GM23338 (cell line): ENCODE measurements around the gene EID2. TPM values are rescaled to one million over a fixed set of nuclear protein-coding genes. Genes with fewer than 3 reads are reported as not detected.

ENCODE experiments used
- ATAC-seq: fragments of 200-7000 bp; cut with Tn5 transposase; 3 replicates; pipeline ENCODE4 v1.9.1; 2020
- DNase-seq: peaks from one replicate; pipeline ENCODE4 v3.0.0-alpha.2; 2015; ENCODE audit warnings: low spot score
- H2AFZ ChIP-seq: fragments of 200-600 bp; sonication (generic); 2 replicates; pipeline ENCODE4 v1.8.0; 2016; ENCODE audit warnings: antibody characterized with exemption, mild to moderate bottlenecking, moderate library complexity
- H3F3A ChIP-seq: fragments of 200-600 bp; sonication (generic); replicated peaks from 2 replicates; pipeline ENCODE4 v1.8.0; 2017; ENCODE audit warnings: antibody characterized with exemption, mixed run types, low read depth
- H3K27ac ChIP-seq: fragments of 200-600 bp; sonication (generic); 2 replicates; pipeline ENCODE4 v1.6.1; 2016; ENCODE audit warnings: low read depth
- H3K27me3 ChIP-seq: fragments of 200-600 bp; sonication (generic); 2 replicates; pipeline ENCODE4 v1.8.0; 2016; ENCODE audit warnings: mild to moderate bottlenecking, mixed run types, moderate library complexity; ENCODE audit not compliant: insufficient read depth
- H3K36me3 ChIP-seq: fragments of 200-600 bp; sonication (generic); 2 replicates; pipeline ENCODE4 v1.8.0; 2016; ENCODE audit warnings: mild to moderate bottlenecking; ENCODE audit not compliant: insufficient read depth
- H3K4me1 ChIP-seq: fragments of 200-600 bp; sonication (generic); 2 replicates; pipeline ENCODE4 v1.8.0; 2016; ENCODE audit warnings: mild to moderate bottlenecking, moderate library complexity; ENCODE audit not compliant: insufficient read depth
- H3K4me2 ChIP-seq: fragments of 200-600 bp; sonication (generic); 2 replicates; pipeline ENCODE4 v1.7.1; 2017; ENCODE audit warnings: mixed run types
- H3K4me3 ChIP-seq: fragments of 200-600 bp; sonication (generic); 2 replicates; pipeline ENCODE4 v1.6.1; 2016; ENCODE audit warnings: mixed run types
- H3K79me2 ChIP-seq: fragments of 200-600 bp; sonication (generic); replicated peaks from 2 replicates; pipeline ENCODE4 v1.8.0; 2017; ENCODE audit warnings: mild to moderate bottlenecking; ENCODE audit not compliant: insufficient read depth
- H3K9me2 ChIP-seq: fragments of 200-600 bp; sonication (generic); 2 replicates; pipeline ENCODE4 v1.8.0; 2017; ENCODE audit not compliant: insufficient read depth
- H4K20me1 ChIP-seq: fragments of 200-600 bp; sonication (generic); replicated peaks from 2 replicates; pipeline ENCODE4 v1.8.0; 2017; ENCODE audit warnings: mild to moderate bottlenecking; ENCODE audit not compliant: insufficient read depth
- H3K27ac Mint-ChIP-seq: 2 replicates; pipeline ENCODE4 v1.8.0; 2020; ENCODE audit warnings: inconsistent platforms, mild to moderate bottlenecking, moderate library complexity, mixed read lengths
- H3K27me3 Mint-ChIP-seq: 3 replicates; pipeline ENCODE4 v1.8.0; 2022; ENCODE audit warnings: low read depth, mild to moderate bottlenecking, moderate library complexity, mixed read lengths, inconsistent platforms; ENCODE audit not compliant: insufficient read depth, poor library complexity
- H3K36me3 Mint-ChIP-seq: 3 replicates; pipeline ENCODE4 v1.8.0; 2021; ENCODE audit warnings: low read depth, mild to moderate bottlenecking, inconsistent platforms, moderate library complexity, mixed read lengths
- H3K4me1 Mint-ChIP-seq: 3 replicates; pipeline ENCODE4 v1.8.0; 2020; ENCODE audit warnings: mild to moderate bottlenecking, inconsistent platforms, mixed read lengths
- H3K4me3 Mint-ChIP-seq: 3 replicates; pipeline ENCODE4 v1.8.0; 2021; ENCODE audit warnings: moderate library complexity, mild to moderate bottlenecking, inconsistent platforms, mixed read lengths
- H3K9me3 Mint-ChIP-seq: 3 replicates; pipeline ENCODE4 v1.8.0; 2020; ENCODE audit warnings: moderate library complexity, mild to moderate bottlenecking, inconsistent platforms, mixed read lengths
- CREB1 ChIP-seq: fragments of 250-450 bp; sonication (Bioruptor Pico); IDR thresholded peaks from 2 replicates; pipeline ENCODE4 v1.5.0; 2020; ENCODE audit warnings: low read depth, mild to moderate bottlenecking, moderate library complexity
- CTCF ChIP-seq, 2 experiments: fragments of 200-600 bp in 1 of 2; sonication (generic) in 1 of 2; conservative IDR thresholded peaks; 2 replicates each; pipeline versions ENCODE4 v1.5.1 to v1.6.1; 2016 to 2017; ENCODE audit warnings: antibody characterized with exemption in 2 of 2, low read depth in 2 of 2, mild to moderate bottlenecking in 2 of 2, moderate library complexity in 1 of 2
- EZH2 ChIP-seq: fragments of 200-600 bp; sonication (generic); IDR thresholded peaks from one replicate; pipeline ENCODE4 v1.8.0; 2017; ENCODE audit warnings: antibody characterized with exemption, mild to moderate bottlenecking, low read depth; ENCODE audit not compliant: unreplicated experiment
- EZH2phosphoT487 ChIP-seq: fragments of 200-600 bp; sonication (generic); IDR thresholded peaks from one replicate; pipeline ENCODE4 v1.8.1; 2018; ENCODE audit warnings: antibody characterized with exemption; ENCODE audit not compliant: unreplicated experiment
- JUNB ChIP-seq: IDR thresholded peaks from one replicate; pipeline ENCODE4 v1.6.1; 2016; ENCODE audit warnings: antibody characterized with exemption; ENCODE audit not compliant: unreplicated experiment
- NANOG ChIP-seq: IDR thresholded peaks from 2 replicates; pipeline ENCODE4 v1.6.1; 2016; ENCODE audit warnings: antibody characterized with exemption, borderline replicate concordance
- POLR2AphosphoS5 ChIP-seq: IDR thresholded peaks from 2 replicates; pipeline ENCODE4 v1.6.1; 2016; ENCODE audit warnings: antibody characterized with exemption, low read depth
- REST ChIP-seq: IDR thresholded peaks from one replicate; pipeline ENCODE4 v1.6.1; 2018; ENCODE audit warnings: antibody characterized with exemption; ENCODE audit not compliant: unreplicated experiment
- STAT1 ChIP-seq: IDR thresholded peaks from one replicate; pipeline ENCODE4 v1.6.1; 2016; ENCODE audit warnings: antibody characterized with exemption; ENCODE audit not compliant: unreplicated experiment
- ZNF114 ChIP-seq: fragments of 250-450 bp; sonication (Bioruptor Pico); IDR thresholded peaks from 2 replicates; pipeline ENCODE4 v1.5.0; 2020; ENCODE audit warnings: mild to moderate bottlenecking, moderate library complexity
- ZNF462 ChIP-seq: fragments of 250-450 bp; sonication (Bioruptor Pico); IDR thresholded peaks from 2 replicates; pipeline ENCODE4 v1.5.0; 2020; ENCODE audit warnings: mild to moderate bottlenecking, moderate library complexity
- polyA plus RNA-seq: library from polyadenylated mRNA; unstranded; fragments of >200 nt; fragmentation: Nextera tagmentation; extraction: Ambion mirVana; gene quantifications from 2 replicates; pipeline ENCODE4 v1.2.1, GENCODE V29; 2016
- total RNA-seq: library from RNA; depleted of rRNA; stranded (reverse); fragments of >200 nt; shearing (Covaris generic); gene quantifications from 2 replicates; pipeline ENCODE4 v1.2.3, GENCODE V29; 2014

Gene EID2
- total and polyA plus RNA-seq, 2 experiments from 2014 or later = 24.4 to 25.2 TPM

GRCh38 chr19:39533791-39534190 is 6.2 kb downstream of the EID2 start (continued):
- TF ChIP-seq CTCF (conservative IDR thresholded peaks at IDR 0.05; ENCODE audit: low read depth in 2 of 2) (no peak), JUNB (no peak), ZNF114 (CRISPR knock-in tag) (no peak), EZH2 (no peak)

GRCh38 chr19:39533003-39533512 is 6.9 kb downstream of the EID2 start:
- no peaks in the 10 kb centered on the region for H3K9me2 ChIP-seq
- Mint-ChIP-seq H3K9me3 (no peaks in the 10 kb centered on the region), H3K4me3 (peak overlapping the region; percentile 93), H3K27ac (no peak overlapping the region), H3K36me3 (0 out of 3 replicates have a peak, but pooled peaks cover 1% of the 10 kb centered on the region), H3K27me3 (peaks cover 11% of the 10 kb centered on the region), H3K4me1 (peaks cover under 1% of the 10 kb centered on the region)
- ATAC-seq (no peak), DNase-seq (no peak)
- no peaks in the 10 kb centered on the region for H3K27me3 ChIP-seq
- H3K4me2 ChIP-seq = no peak overlapping the region
- no peak overlapping the region for H2AFZ ChIP-seq
- no peaks in the 10 kb centered on the region for H3K36me3 ChIP-seq
- peaks cover 15% of the 10 kb centered on the region; the same call in 1 of the 2 replicates for H4K20me1 ChIP-seq
- H3K4me1 ChIP-seq = 0 out of 2 replicates have a peak, but pooled peaks cover 3% of the 10 kb centered on the region
- H3K4me3 ChIP-seq = no peak overlapping the region
- no peaks in the 10 kb centered on the region for H3F3A ChIP-seq
- H3K79me2 ChIP-seq = peaks cover 16% of the 10 kb centered on the region; the same call in 1 of the 2 replicates
- H3K27ac ChIP-seq = no peak overlapping the region
- no peak for TF ChIP-seq JUNB
- no peak for TF ChIP-seq NANOG
- TF ChIP-seq EZH2 = no peak
- TF ChIP-seq STAT1 = no peak
- no peak for TF ChIP-seq ZNF462
- TF ChIP-seq POLR2AphosphoS5 = no peak
- TF ChIP-seq CTCF (conservative IDR thresholded peaks at IDR 0.05; ENCODE audit: low read depth in 2 of 2) = no peak
- no peak for TF ChIP-seq ZNF114 (CRISPR knock-in tag)
- no peak for TF ChIP-seq EZH2phosphoT487
- TF ChIP-seq CREB1 (CRISPR knock-in tag) = no peak
- no peak for TF ChIP-seq REST
